Lower leg skin (tissue), 4 donors: ENCODE measurements around the gene LTF. TPM values are rescaled to one million over a fixed set of nuclear protein-coding genes. Genes with fewer than 3 reads are reported as not detected.
A peak's percentile ranks its signal among the peaks of the same experiment; 100 is the strongest.
"Not testable (repeated sequence)": the region's sequence is repeated elsewhere in the genome, so short reads cannot be mapped to it uniquely, and the experiment has no call there.

ENCODE experiments used
- DNase-seq, 2 donors: peaks; one replicate each; pipeline ENCODE4 v3.0.0-alpha.2; 2019; ENCODE audit warnings: low spot score in 2 of 2
- H3K4me3 ChIP-seq: fragments of 200-600 bp; sonication (generic); 2 replicates; pipeline ENCODE4 v1.5.1; 2017; ENCODE audit warnings: mild to moderate bottlenecking, low read depth; ENCODE audit not compliant: poor library complexity, severe bottlenecking
- CTCF ChIP-seq, 3 donors: fragments of 450-650 bp; IDR thresholded peaks; one replicate each; pipeline ENCODE4 v1.5.1; 2016; ENCODE audit warnings: antibody characterized with exemption in 3 of 3, mild to moderate bottlenecking in 3 of 3, moderate library complexity in 2 of 3
- POLR2A ChIP-seq, 2 donors: fragments of 450-650 bp; IDR thresholded peaks; one replicate each; pipeline ENCODE4 v1.6.1; 2016 to 2017; ENCODE audit warnings: antibody characterized with exemption in 2 of 2, mild to moderate bottlenecking in 1 of 2, moderate library complexity in 1 of 2
- WGBS, 2 donors: methylation state at CpG; one replicate each; pipeline ENCODE4 v1.1.5; 2018; 5-methylcytosine and 5-hydroxymethylcytosine counted together
- intact Hi-C: fragments of 100-400 bp; cut with DNase I; formaldehyde crosslinking; loops from one replicate; pipeline ENCODE4 v1.15.0; 2023; ENCODE audit warnings: low total_unique reads
- total RNA-seq, 4 donors: library from RNA; depleted of rRNA; stranded (reverse); fragments of >200 nt; gene quantifications; one replicate each; pipeline ENCODE4 v1.1.0, GENCODE V29; 2016

Gene LTF
- total RNA-seq, 4 donors from 2014 or later: 0.91 to 3.9 (median 2.5) TPM

DNA sequence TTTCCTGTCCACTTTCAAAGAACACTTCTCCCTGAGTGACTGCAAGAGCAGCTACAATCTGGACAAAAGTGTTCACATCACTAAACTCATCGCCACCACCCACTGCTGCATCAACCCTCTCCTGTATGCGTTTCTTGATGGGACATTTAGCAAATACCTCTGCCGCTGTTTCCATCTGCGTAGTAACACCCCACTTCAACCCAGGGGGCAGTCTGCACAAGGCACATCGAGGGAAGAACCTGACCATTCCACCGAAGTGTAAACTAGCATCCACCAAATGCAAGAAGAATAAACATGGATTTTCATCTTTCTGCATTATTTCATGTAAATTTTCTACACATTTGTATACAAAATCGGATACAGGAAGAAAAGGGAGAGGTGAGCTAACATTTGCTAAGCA, 55.9 kb downstream of the LTF start:
- H3K4me3 ChIP-seq: no peak overlapping the region
- intact Hi-C loops: no loop called here
- whole genome bisulfite sequencing, 2 donors: 91 to 94% methylated on average over 7 of the region's 7 CpGs

GRCh38 chr3:46407970-46408369, 56.7 kb downstream of the LTF start:
- intact Hi-C loops: no loop called here
- no peak overlapping the region for H3K4me3 ChIP-seq
- DNase-seq: no peak
- no peak for TF ChIP-seq POLR2A (IDR thresholded peaks at IDR 0.05)
- no peak for TF ChIP-seq CTCF (IDR thresholded peaks at IDR 0.05)
- 58 to 69% methylated on average over 7 of the region's 7 CpGs for whole genome bisulfite sequencing, 2 donors

More for the DNA sequence above, 55.9 kb downstream of the LTF start:
- DNase-seq: no peak
- TF ChIP-seq CTCF (IDR thresholded peaks at IDR 0.05): no peak
- no peak for TF ChIP-seq POLR2A (IDR thresholded peaks at IDR 0.05)

DNA sequence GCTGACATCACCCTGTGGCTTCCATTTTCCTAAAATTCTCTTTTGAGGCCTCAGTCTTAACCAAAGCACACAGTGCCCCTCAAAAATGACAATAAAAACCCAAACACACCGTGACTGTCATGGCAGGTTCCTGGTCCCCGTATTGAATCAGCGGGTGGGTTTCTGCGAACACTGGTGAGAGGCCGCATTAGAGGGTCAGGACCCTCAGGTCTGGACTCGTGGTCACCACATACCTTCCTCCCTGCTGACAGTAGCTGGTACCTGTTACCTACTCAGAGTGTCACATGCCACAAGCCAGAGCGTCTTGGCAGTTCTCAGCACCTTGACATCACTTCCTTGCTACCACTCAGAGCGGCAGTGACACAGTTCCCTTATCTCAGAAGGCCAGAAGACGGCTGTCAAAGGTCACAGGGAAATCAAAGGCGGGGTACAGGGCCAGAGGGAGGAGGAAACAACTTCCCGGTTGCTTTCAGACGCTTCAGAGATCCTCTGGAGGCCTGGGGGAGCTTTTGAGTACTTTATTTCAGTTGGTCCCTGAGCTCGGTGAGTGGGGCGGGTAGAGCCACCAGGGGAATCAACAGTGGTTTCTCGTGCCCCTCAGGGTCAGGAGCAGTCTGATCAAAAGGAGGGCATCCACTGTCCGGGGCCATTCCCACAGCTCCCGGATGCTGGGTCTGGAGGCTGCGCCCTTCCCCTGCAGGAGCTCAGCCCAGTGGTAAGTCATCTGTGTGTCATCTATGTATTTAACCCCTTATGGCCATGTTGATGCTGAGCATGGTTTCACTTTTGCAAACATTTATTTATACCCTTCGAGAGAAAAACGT, 57.7 kb downstream of the LTF start, which contains the start of the genes CCR5AS and CCRL2:
Gene CCR5AS, minus strand, starts transcription at position 279 of the 824 bp plus-strand sequence.
Gene CCRL2, plus strand, starts transcription at position 472 of the 824 bp plus-strand sequence. CDS start 821 bp downstream, outside the sequence.
- intact Hi-C loops: no loop called here
- TF ChIP-seq CTCF (IDR thresholded peaks at IDR 0.05): no peak
- TF ChIP-seq POLR2A (IDR thresholded peaks at IDR 0.05): no peak
- H3K4me3 ChIP-seq: no peak within 1 kb of the TSS
- peak; percentile 51 to 88 for DNase-seq
- 53 to 64% methylated on average over 20 of the region's 20 CpGs for WGBS, 2 donors

GRCh38 chr3:46406443-46406787, 58.3 kb downstream of the LTF start:
- DNase-seq: no peak
- no peak overlapping the region for H3K4me3 ChIP-seq
- TF ChIP-seq POLR2A (IDR thresholded peaks at IDR 0.05) (no peak), CTCF (IDR thresholded peaks at IDR 0.05) (no peak)
- WGBS, 2 donors: 63 to 68% methylated on average over 4 of the region's 4 CpGs
- intact Hi-C loops: no loop called here

DNA sequence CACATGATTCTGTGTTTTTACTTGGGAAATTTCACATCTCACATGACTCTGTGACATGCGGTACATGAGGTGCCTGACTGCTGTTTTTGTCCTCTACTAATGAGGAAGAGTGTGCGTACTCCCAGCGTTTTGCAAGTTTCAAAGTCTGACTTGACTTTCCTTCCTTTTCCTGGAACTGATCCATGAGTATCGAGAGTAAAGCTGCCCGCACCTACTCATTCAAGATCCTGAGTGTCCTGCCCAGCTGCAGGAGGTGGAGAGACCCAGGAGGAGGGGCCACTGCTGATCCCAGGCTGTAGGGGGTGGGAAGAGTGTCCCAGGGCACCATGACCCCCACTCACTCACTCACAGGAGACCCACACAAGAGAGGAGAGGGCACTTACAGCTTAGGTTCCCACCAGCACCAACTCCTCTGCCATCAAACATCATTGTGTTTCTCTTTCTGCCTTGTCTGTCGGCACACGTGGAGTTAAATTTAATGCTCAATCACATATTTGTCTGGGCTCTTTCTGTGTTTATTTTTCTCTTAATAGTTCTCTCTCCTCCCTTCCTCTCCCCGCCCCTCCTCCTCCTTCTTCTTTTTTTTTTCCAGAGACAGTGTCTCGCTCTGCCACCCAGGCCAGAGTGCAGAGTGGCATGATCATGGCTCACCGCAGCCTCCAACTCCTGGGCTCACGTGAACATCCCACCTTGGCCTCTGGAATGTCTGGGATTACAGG, 59.2 kb downstream of the LTF start:
- 46 to 61% methylated on average over 11 of the region's 11 CpGs for whole genome bisulfite sequencing, 2 donors
- H3K4me3 ChIP-seq: no peak overlapping the region
- no peak for TF ChIP-seq POLR2A (IDR thresholded peaks at IDR 0.05)
- intact Hi-C loops: no loop called here
- peak in 1 of 2 donors; percentile 36 for DNase-seq

GRCh38 chr3:46402902-46403301, 61.8 kb downstream of the LTF start:
- DNase-seq, H3K4me3 ChIP-seq, intact Hi-C loops: not testable (repeated sequence)
- WGBS, 2 donors: 86 to 90% methylated on average over 4 of the region's 4 CpGs
